Adrenal gland (tissue), 12 donors: Measurements from ENCODE around the gene ASAP2. TPM values are rescaled to one million over a fixed set of nuclear protein-coding genes. Genes with fewer than 3 reads are reported as not detected.

ENCODE experiments used
- DNase-seq, 7 donors: peaks; one replicate each; pipeline ENCODE4 v3.0.0-alpha.2; 2019 to 2020
- H3K27ac ChIP-seq, 5 donors: fragments of 200-600 bp; sonication (generic) in 4 of 5; 1 replicate in 3 of 5; 2 replicates in 2 of 5; pipeline versions ENCODE4 v1.5.1 to v1.8.0; 2016 to 2020; ENCODE audit warnings: mild to moderate bottlenecking in 1 of 5
- H3K27me3 ChIP-seq: fragments of 200-600 bp; 2 replicates; pipeline ENCODE4 v1.8.0; 2021
- H3K36me3 ChIP-seq, 2 donors: fragments of 200-600 bp; replicated peaks in 1 of 2; 1 replicate in 1 of 2; 2 replicates in 1 of 2; pipeline versions ENCODE4 v1.5.1 to v1.8.0; 2018 to 2022
- H3K4me1 ChIP-seq, 2 donors: fragments of 200-600 bp; replicated peaks in 1 of 2; 1 replicate in 1 of 2; 2 replicates in 1 of 2; pipeline versions ENCODE4 v1.5.1 to v1.8.0; 2018 to 2021
- H3K4me3 ChIP-seq, 4 donors: fragments of 200-600 bp; sonication (generic) in 3 of 4; one replicate each; pipeline ENCODE4 v1.5.1; 2016 to 2018
- H3K9me3 ChIP-seq, 3 donors: fragments of 200-600 bp; sonication (generic) in 1 of 3; replicated peaks in 1 of 3; 1 replicate in 2 of 3; 2 replicates in 1 of 3; pipeline versions ENCODE4 v1.5.1 to v1.8.0; 2016 to 2021
- CTCF ChIP-seq, 6 experiments: fragments of 450-650 bp in 4 of 6; fragments of 200-600 bp in 2 of 6; sonication (generic) in 1 of 6; IDR thresholded peaks; 1 replicate in 5 of 6; 2 replicates in 1 of 6; pipeline versions ENCODE4 v1.5.1 to v1.8.0; 2016 to 2021; ENCODE audit warnings: antibody characterized with exemption in 6 of 6, mild to moderate bottlenecking in 2 of 6, moderate library complexity in 1 of 6
- POLR2A ChIP-seq, 2 donors: fragments of 450-650 bp; IDR thresholded peaks; one replicate each; pipeline ENCODE4 v1.6.1; 2017; ENCODE audit warnings: antibody characterized with exemption in 2 of 2, mild to moderate bottlenecking in 2 of 2, moderate library complexity in 1 of 2
- WGBS, 4 donors: extraction: QIAGEN DNeasy Blood & Tissue Kit in 2 of 4; methylation state at CpG; one replicate each; pipeline versions ENCODE4 v1.1.5 to v1.1.7; 2013 to 2017; 5-methylcytosine and 5-hydroxymethylcytosine counted together
- intact Hi-C, 2 donors: fragments of 100-400 bp; cut with DNase I; formaldehyde crosslinking; loops; one replicate each; pipeline versions ENCODE4 v1.14.1 to v1.15.0; 2022 to 2023
- polyA plus RNA-seq, 3 donors: library from polyadenylated mRNA; stranded (reverse); fragments of 200-250 nt in 2 of 3; fragments of 350-450 nt in 1 of 3; fragmentation: Illumina TruSeq in 1 of 3; extraction: RNeasy Lipid Tissue Mini Kit (QIAGEN cat#74804) in 1 of 3; gene quantifications; one replicate each; pipeline ENCODE4 v1.2.3, GENCODE V29; 2013 to 2014
- total RNA-seq, 9 donors: library from RNA; depleted of rRNA in 4 of 9; stranded (reverse); fragments of >200 nt in 4 of 9; fragments of 120-200 nt in 1 of 9; fragmentation: NEBNext Ultra II Directional in 1 of 9; extraction: Animal tissue kit (Norgen Biotek cat#: 25700) in 1 of 9; gene quantifications; one replicate each; pipeline versions ENCODE4 v1.1.0 to v1.2.4, GENCODE V29; 2013 to 2023
- donor health status: healthy with polysubstance abuse.
- donor health status: Bipolar disorder and iron deficiency.
- donor health status: DM: yes; HTN: yes; CAD: no.
- donor health status: DM: no; HTN: no; CAD: no.
- donor health status: DM: no; HTN: no; CAD: no.
- donor health status: DM: yes; HTN: yes; CAD: no.

The ASAP2 gene
- total and polyA plus RNA-seq, 12 donors = 5.4 to 12.9 (median 7.7) TPM

- H3K9me3 ChIP-seq = no peaks in the 10 kb centered on the region
- intact Hi-C loops = no loop called here
- no peak for DNase-seq
- 56 to 65% (median 57%) methylated on average over 2 of the region's 2 CpGs for WGBS, 4 donors
- no peaks in the 10 kb centered on the region for H3K36me3 ChIP-seq
- peak overlapping the region in 1 of 5 donors; percentile 1 for H3K27ac ChIP-seq
- no peak for TF ChIP-seq POLR2A (IDR thresholded peaks at IDR 0.05)
- TF ChIP-seq CTCF (IDR thresholded peaks at IDR 0.05) = no peak
- H3K4me3 ChIP-seq = no peak overlapping the region
- peaks cover 5 to 7% of the 10 kb centered on the region in 2 donors for H3K4me1 ChIP-seq
- no peaks in the 10 kb centered on the region for H3K27me3 ChIP-seq
These were observed 3.4 kb downstream of the ASAP2 start for GRCh38 chr2:9210030-9210429.

- H3K27me3 ChIP-seq = no peaks in the 10 kb centered on the region
- intact Hi-C loops = no loop called here
- H3K27ac ChIP-seq = peak overlapping the region in 1 of 5 donors; percentile 69
- H3K36me3 ChIP-seq = no peaks in the 10 kb centered on the region
- WGBS, 4 donors = 50 to 70% (median 53%) methylated on average over 4 of the region's 4 CpGs
- TF ChIP-seq CTCF (IDR thresholded peaks at IDR 0.05) (no peak), POLR2A (IDR thresholded peaks at IDR 0.05) (no peak)
- H3K9me3 ChIP-seq = no peaks in the 10 kb centered on the region
- DNase-seq = no peak
- no peak overlapping the region for H3K4me3 ChIP-seq
- H3K4me1 ChIP-seq = peaks cover 5 to 7% of the 10 kb centered on the region in 2 donors
These were observed 4.9 kb downstream of the ASAP2 start for GRCh38 chr2:9211496-9211895.

- WGBS, 4 donors = 86 to 95% (median 91%) methylated on average over 6 to 9 of the region's 9 CpGs
- intact Hi-C loops = no loop called here
- Histone ChIP-seq H3K36me3 (no peaks in the 10 kb centered on the region), H3K4me3 (no peak overlapping the region), H3K27ac (peak overlapping the region in 1 of 5 donors; percentile 69), H3K9me3 (no peaks in the 10 kb centered on the region), H3K4me1 (peaks cover 3 to 5% of the 10 kb centered on the region in 2 donors), H3K27me3 (no peaks in the 10 kb centered on the region)
- no peak for DNase-seq
- TF ChIP-seq POLR2A (IDR thresholded peaks at IDR 0.05) (no peak), CTCF (IDR thresholded peaks at IDR 0.05) (no peak)
These were observed 5.5 kb downstream of the ASAP2 start for GRCh38 chr2:9212010-9212635.

- Histone ChIP-seq H3K9me3 (no peaks in the 10 kb centered on the region), H3K4me3 (no peak overlapping the region), H3K27me3 (no peaks in the 10 kb centered on the region), H3K27ac (peak overlapping the region in 1 of 5 donors; percentile 69), H3K36me3 (no peaks in the 10 kb centered on the region), H3K4me1 (no peaks in the 10 kb centered on the region)
- intact Hi-C loops = no loop called here
- 66 to 81% (median 74%) methylated on average over 14 to 19 of the region's 19 CpGs for WGBS, 4 donors
- DNase-seq = no peak
- TF ChIP-seq POLR2A (IDR thresholded peaks at IDR 0.05) = no peak
These were observed 6.2 kb downstream of the ASAP2 start for GRCh38 chr2:9212661-9213411.
